A172 (cell line): Measurements from ENCODE around the gene MUC21. TPM values are rescaled to one million over a fixed set of nuclear protein-coding genes. Genes with fewer than 3 reads are reported as not detected.

ENCODE experiments used
- DNase-seq: peaks from one replicate; pipeline ENCODE4 v3.0.0-alpha.2; 2015; ENCODE audit warnings: low spot score
- total RNA-seq: library from RNA; depleted of rRNA; stranded (reverse); fragments of >200 nt; shearing (Covaris generic); gene quantifications from 2 replicates; pipeline ENCODE4 v1.2.3, GENCODE V29; 2014; rRNA removed

Gene MUC21
- not detected in 2 replicates for total RNA-seq

GRCh38 chr6:30983439-30983838 is at the start of gene MUC21:
TSS of gene MUC21 (plus strand) at chr6:30983718. CDS start at chr6:30983959, 241 bp downstream.
- no peak for DNase-seq

- no peak for DNase-seq
These were observed 48.5 kb upstream of the MUC21 start for GRCh38 chr6:30935018-30935417.

- no peak for DNase-seq
These were observed 46.3 kb upstream of the MUC21 start for GRCh38 chr6:30937265-30937664.

DNA sequence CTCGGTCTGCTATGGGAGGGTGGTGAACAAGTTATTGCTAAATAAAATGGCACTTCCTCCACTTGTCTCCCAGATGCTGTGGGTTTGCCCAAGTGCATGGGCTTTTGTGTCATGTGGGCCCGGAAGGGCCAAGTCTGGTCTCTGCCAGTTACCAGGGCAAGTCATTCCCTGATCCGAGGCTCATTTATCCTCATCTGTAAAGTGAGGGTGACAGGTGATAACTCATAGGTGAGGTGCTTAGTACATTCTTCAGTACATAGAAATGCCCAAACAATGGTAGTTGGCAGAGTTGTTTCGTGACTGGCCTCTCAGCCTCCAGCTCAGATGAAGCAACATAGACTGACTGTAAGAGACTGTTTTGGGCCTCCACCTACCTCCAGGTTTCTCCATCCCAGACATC is 44.8 kb upstream of the MUC21 start:
- DNase-seq, result no peak

- DNase-seq, result no peak
These were observed 44.0 kb upstream of the MUC21 start for GRCh38 chr6:30939473-30939872.

- no peak for DNase-seq
These were observed 43.0 kb upstream of the MUC21 start, which contains the start of gene MUCL3 for GRCh38 chr6:30940361-30940986. TSS of gene MUCL3 (plus strand) at chr6:30940973. CDS start at chr6:30941000, 27 bp downstream.

- DNase-seq, result peak; percentile 90
These were observed 41.0 kb upstream of the MUC21 start for GRCh38 chr6:30942338-30943060.

- DNase-seq, result no peak
These were observed 39.5 kb upstream of the MUC21 start for GRCh38 chr6:30944051-30944450.

DNA sequence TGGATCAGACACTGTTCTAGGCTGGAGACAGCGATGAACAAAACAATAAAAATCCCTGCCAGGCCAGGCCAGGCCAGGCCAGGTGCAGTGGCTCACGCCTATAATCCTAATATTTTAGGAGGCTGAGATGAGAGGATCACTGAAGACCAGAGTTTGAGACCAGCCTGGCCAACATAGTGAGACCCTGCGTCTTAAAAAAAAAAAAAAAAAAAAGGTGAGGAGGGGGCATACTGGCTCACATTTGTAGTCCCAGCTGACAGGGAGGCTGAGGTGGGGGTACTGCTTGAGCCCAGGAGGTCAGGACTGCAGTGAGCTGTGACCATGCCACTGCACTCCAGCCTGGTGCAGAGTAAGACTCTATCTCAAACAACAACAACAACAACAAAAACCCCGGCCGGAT is 38.2 kb upstream of the MUC21 start:
- no peak for DNase-seq

DNA sequence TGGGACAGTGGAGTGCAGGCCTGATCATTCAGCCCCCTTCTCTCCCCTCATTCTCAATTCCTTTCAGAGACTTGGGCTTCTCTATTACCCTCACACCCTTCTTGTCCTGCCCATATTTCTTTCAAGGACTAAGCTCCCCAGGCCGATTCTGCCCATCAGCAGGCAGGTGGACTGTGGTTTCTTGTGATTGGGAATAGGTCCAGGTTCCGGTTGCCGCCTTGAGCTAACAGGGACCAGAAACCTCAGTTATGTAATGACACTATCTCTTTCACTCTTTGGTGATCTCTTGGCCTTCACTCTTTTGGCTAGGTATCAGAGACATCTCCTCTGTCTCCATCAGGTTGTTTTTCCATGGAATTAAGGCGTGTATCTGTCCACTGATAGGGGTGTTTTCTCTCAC is 36.3 kb upstream of the MUC21 start:
- DNase-seq, result no peak

- DNase-seq, result no peak
These were observed 34.7 kb upstream of the MUC21 start for GRCh38 chr6:30948811-30949210.

GRCh38 chr6:30951907-30952469 is 31.5 kb upstream of the MUC21 start:
- DNase-seq, result no peak

- no peak for DNase-seq
These were observed 28.7 kb upstream of the MUC21 start for GRCh38 chr6:30954631-30955366.

- DNase-seq, result no peak
These were observed 28.0 kb upstream of the MUC21 start for GRCh38 chr6:30955367-30956042.

DNA sequence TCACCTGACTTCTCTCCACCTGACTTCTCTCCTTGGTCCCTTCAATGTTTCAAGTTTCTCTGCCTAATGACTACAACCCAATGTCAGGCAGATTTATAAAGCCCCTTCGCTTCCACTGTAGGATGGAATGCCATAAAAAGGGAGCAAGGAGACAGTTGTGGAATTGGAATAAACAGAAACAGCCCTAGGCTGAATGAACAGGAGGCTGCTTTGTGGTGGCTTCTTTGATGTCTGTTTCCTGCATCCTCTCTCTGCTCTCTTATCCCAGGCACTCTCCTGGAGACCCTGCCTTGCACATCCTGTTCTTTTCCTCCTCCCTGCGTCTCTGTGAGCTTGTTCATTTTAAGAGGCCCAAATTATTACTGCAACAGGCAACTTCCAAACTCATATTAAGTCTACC is 25.8 kb upstream of the MUC21 start:
- no peak for DNase-seq

DNA sequence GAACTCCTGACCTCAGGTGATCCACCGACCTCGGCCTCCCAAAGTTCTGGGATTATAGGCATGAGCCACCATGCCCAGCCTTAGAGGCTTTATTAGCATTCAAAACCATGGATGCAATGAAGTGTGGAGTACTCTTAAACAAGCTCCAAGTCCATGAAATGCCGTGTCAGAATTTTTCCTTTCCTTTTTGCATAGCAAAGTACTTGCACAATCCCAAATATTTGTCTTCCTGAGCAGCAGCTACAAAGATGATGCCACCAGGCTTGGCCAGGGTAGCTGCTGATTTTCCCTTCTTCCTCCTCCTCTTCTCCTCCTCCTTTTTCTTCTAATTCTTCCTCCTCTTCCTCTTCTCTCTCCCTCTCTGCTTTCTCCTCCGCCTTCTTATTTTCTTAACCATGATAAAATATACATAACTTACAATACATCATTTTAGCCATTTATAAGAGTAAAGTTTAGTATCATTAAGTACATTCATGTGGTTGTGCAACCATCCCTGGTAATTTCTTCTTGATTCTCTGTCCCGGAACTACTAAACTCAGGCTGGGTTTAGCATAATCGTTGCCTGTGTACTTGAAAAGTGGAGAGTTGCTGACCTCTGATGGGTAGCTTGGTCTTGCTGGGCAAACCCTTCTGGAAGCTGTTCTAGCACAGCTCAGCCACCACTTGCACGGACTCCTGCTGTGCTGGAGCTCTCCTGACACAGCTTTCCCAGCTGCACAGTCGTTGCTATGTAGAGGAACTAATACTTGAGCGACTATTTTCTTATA is 22.4 kb upstream of the MUC21 start:
- DNase-seq, result no peak

- DNase-seq, result no peak
These were observed 20.8 kb upstream of the MUC21 start for GRCh38 chr6:30962716-30963115.

DNA sequence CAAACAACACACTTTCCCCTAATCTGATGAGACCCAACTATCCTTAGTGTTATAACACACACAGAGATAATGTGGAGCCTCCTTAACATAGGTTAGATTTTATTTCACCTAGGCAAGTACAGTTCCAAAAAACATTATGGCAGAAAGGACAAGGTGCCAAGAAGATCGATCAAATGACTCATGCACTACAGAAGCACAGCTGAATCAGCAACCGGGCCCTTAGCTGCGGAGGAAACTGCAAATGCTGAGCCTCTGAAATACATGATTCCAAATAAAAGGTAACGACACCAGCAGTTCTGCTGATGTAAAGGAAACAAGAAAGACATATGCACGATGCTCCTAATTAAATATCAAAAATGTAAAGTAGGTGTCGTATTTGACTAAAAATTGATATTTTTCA is 19.9 kb upstream of the MUC21 start:
- DNase-seq, result peak; percentile 38

DNA sequence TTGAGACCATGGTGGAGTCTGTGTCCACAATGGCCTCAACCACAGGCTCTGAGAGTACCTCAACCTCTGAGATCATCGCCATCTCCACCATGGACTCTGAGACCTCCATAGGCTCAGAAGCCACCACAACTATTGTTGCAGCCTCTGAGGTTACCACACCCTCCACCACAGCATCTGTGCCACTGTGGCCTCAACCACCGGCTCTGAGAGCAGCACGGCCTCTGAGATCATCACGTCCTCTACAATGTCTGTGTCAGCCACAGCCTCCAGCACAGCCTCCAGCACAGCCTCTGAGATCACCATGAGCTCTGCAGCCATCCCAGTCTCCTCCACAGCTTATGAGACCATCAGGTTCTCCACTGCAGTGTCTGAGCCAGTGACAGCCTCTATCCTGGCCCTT is 19.4 kb upstream of the MUC21 start:
- DNase-seq, result no peak

DNA sequence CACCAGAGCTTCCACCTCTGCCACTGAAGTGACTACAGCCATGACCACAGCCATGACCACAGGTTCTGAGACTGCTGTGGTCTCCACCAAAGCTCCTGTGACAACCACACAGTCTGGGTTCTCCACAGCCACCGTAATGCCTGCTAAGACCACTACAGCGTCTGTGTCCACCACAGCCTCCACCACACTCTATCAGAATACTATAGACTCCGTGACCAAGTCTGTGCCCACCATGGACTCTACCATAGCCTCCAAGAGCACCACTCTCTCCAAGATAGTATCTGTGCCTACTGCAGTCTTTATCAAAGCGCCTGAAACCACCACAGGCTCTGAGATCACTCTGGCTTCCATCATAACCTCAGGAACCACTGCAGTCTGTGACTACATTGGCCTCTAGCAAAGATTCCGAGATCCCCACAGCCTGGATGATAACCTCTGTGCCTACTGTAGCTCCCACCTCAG is 18.3 kb upstream of the MUC21 start:
- DNase-seq, result no peak

- DNase-seq, result no peak
These were observed 17.4 kb upstream of the MUC21 start for GRCh38 chr6:30966154-30966553.
